ENCODE measurements around the gene EVC2.

Gene EVC2

GRCh38 chr4:5558502-5558901 lies 149.9 kb downstream of the EVC2 start:
- Histone ChIP-seq H3K4me1 (ENCODE audit: insufficient read depth, poor library complexity, severe bottlenecking) (no peaks in the 10 kb centered on the region), H3K36me3 (ENCODE audit: low read depth) (peaks cover 17% of the 10 kb centered on the region), H3K9me3 (ENCODE audit: severe bottlenecking) (no peaks in the 10 kb centered on the region), H3K27ac (ENCODE audit: poor library complexity, severe bottlenecking) (no peak overlapping the region), H3K4me3 (ENCODE audit: severe bottlenecking) (no peak overlapping the region), H3K27me3 (ENCODE audit: insufficient read depth, poor library complexity, severe bottlenecking) (no peaks in the 10 kb centered on the region)
- TF ChIP-seq CTCF (IDR thresholded peaks at IDR 0.05; ENCODE audit: poor library complexity, severe bottlenecking) = no peak
- ATAC-seq (ENCODE audit: low read depth) = no peak
- DNase-seq (ENCODE audit: low spot score) = no peak

- Histone ChIP-seq H3K9me3 (ENCODE audit: severe bottlenecking) (no peaks in the 10 kb centered on the region), H3K27ac (ENCODE audit: poor library complexity, severe bottlenecking) (no peak overlapping the region), H3K4me1 (ENCODE audit: insufficient read depth, poor library complexity, severe bottlenecking) (no peaks in the 10 kb centered on the region), H3K36me3 (ENCODE audit: low read depth) (peaks cover 9% of the 10 kb centered on the region; the same call in 1 of the 2 replicates), H3K27me3 (ENCODE audit: insufficient read depth, poor library complexity, severe bottlenecking) (no peaks in the 10 kb centered on the region), H3K4me3 (ENCODE audit: severe bottlenecking) (no peak overlapping the region)
- TF ChIP-seq CTCF (IDR thresholded peaks at IDR 0.05; ENCODE audit: poor library complexity, severe bottlenecking) = no peak
- ATAC-seq (ENCODE audit: low read depth) = no peak
- no peak for DNase-seq (ENCODE audit: low spot score)
Observed at GRCh38 chr4:5554376-5554775, 154.0 kb downstream of the EVC2 start.

GRCh38 chr4:5553801-5554200 lies 154.6 kb downstream of the EVC2 start:
- H3K4me1 ChIP-seq (ENCODE audit: insufficient read depth, poor library complexity, severe bottlenecking) = no peaks in the 10 kb centered on the region
- no peak for DNase-seq (ENCODE audit: low spot score)
- no peak overlapping the region for H3K27ac ChIP-seq (ENCODE audit: poor library complexity, severe bottlenecking)
- ATAC-seq (ENCODE audit: low read depth) = no peak
- no peaks in the 10 kb centered on the region for H3K9me3 ChIP-seq (ENCODE audit: severe bottlenecking)
- no peak for TF ChIP-seq CTCF (IDR thresholded peaks at IDR 0.05; ENCODE audit: poor library complexity, severe bottlenecking)
- H3K27me3 ChIP-seq (ENCODE audit: insufficient read depth, poor library complexity, severe bottlenecking) = no peaks in the 10 kb centered on the region
- H3K36me3 ChIP-seq (ENCODE audit: low read depth) = peaks cover 7% of the 10 kb centered on the region; the same call in 1 of the 2 replicates
- no peak overlapping the region for H3K4me3 ChIP-seq (ENCODE audit: severe bottlenecking)

- Histone ChIP-seq H3K4me1 (ENCODE audit: insufficient read depth, poor library complexity, severe bottlenecking) (no peaks in the 10 kb centered on the region), H3K9me3 (ENCODE audit: severe bottlenecking) (no peaks in the 10 kb centered on the region), H3K27me3 (ENCODE audit: insufficient read depth, poor library complexity, severe bottlenecking) (no peaks in the 10 kb centered on the region), H3K27ac (ENCODE audit: poor library complexity, severe bottlenecking) (no peak overlapping the region), H3K4me3 (ENCODE audit: severe bottlenecking) (no peak overlapping the region), H3K36me3 (ENCODE audit: low read depth) (no peaks in the 10 kb centered on the region)
- ATAC-seq (ENCODE audit: low read depth) (no peak), DNase-seq (ENCODE audit: low spot score) (no peak)
- TF ChIP-seq CTCF (IDR thresholded peaks at IDR 0.05; ENCODE audit: poor library complexity, severe bottlenecking) = no peak
Observed at GRCh38 chr4:5552451-5552850, 155.9 kb downstream of the EVC2 start.

GRCh38 chr4:5547651-5548249 lies 160.6 kb downstream of the EVC2 start:
- ATAC-seq (ENCODE audit: low read depth) = no peak
- no peak overlapping the region for H3K4me3 ChIP-seq (ENCODE audit: severe bottlenecking)
- no peak for DNase-seq (ENCODE audit: low spot score)
- no peaks in the 10 kb centered on the region for H3K4me1 ChIP-seq (ENCODE audit: insufficient read depth, poor library complexity, severe bottlenecking)
- no peaks in the 10 kb centered on the region for H3K9me3 ChIP-seq (ENCODE audit: severe bottlenecking)
- no peak overlapping the region for H3K27ac ChIP-seq (ENCODE audit: poor library complexity, severe bottlenecking)
- no peaks in the 10 kb centered on the region for H3K27me3 ChIP-seq (ENCODE audit: insufficient read depth, poor library complexity, severe bottlenecking)
- no peak for TF ChIP-seq CTCF (IDR thresholded peaks at IDR 0.05; ENCODE audit: poor library complexity, severe bottlenecking)
- H3K36me3 ChIP-seq (ENCODE audit: low read depth) = no peaks in the 10 kb centered on the region

All from RWPE2 (cell line).